COLO668 (cell line): Measurements from ENCODE around the gene EIF4E2.

Source experiments
- DNase-seq: peaks from one replicate; lab custom pipeline; 2025; ENCODE audit not compliant: unreplicated experiment; lab: John Stamatoyannopoulos, UW

The EIF4E2 gene

DNA sequence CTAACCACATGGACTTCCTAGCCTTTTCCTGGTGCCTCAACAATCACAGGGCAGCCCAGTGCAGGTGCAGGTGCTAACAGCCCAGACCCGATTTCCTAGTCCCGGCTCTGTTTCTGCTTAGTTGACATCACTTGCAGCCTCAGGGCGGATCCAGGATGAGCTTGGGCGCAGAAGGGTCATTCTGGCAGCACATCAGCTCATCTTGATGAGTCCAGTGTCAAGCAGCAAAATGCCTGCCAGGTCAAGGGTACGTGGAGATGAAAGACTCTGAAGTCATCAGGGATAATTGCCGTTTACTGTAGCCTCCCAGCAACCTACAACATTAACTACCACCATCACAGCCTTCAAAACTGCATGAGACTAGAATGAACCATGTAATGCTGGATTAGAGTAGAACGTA is 43.5 kb downstream of the EIF4E2 start:
- DNase-seq: no peak

DNA sequence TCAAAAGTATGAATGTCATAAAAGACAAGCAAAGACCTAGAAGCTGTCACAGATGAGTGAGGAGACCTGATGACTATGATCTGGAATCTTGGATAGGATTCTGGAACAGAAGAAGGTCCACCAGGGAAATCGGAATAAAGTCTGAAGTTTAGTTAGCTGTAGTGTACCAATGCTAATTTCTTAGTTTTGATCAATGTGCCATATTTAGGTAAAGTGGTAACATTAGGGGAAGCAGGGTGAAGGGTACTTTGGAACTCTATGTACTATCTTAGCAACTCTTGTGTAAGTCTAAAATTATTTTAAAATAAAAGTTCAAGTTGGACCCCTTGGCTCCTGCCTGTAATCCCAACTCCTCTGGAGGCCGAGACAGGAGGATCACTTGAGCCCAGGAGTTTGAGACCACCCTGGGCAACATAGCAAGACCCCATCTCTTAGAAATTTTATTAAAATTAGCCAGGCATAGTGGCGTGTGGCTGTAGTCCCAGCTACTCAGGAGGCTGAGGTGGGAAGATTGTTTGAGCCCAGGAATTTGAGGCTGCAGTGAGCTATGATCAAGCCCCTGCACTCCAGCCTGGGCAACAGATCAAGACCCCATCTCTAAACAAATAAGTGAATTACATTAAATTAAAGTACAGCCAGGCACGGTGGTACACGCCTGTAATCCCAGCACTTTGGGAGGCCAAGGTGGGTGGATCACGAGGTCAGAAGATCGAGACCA is 47.0 kb downstream of the EIF4E2 start:
- DNase-seq: no peak

DNA sequence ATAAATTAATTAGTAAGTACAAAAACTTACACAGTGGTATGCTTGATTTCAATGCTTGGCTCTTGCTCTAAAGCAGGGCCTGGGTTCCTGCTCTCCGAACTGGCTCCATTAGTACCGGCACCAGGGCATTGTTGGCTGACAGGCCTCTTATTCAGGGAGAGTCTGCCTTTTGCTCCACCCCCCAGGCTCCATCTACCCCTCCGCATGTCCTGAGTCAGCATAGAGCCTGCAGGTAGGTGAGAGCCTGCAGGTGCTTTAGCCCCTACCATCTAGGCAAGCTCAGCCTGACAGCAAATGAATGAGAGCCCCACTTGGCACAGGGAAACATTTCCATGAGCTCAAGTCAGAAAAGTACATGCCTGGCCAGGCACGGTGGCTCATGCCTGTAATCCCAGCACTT is 47.8 kb downstream of the EIF4E2 start:
- no peak for DNase-seq

DNA sequence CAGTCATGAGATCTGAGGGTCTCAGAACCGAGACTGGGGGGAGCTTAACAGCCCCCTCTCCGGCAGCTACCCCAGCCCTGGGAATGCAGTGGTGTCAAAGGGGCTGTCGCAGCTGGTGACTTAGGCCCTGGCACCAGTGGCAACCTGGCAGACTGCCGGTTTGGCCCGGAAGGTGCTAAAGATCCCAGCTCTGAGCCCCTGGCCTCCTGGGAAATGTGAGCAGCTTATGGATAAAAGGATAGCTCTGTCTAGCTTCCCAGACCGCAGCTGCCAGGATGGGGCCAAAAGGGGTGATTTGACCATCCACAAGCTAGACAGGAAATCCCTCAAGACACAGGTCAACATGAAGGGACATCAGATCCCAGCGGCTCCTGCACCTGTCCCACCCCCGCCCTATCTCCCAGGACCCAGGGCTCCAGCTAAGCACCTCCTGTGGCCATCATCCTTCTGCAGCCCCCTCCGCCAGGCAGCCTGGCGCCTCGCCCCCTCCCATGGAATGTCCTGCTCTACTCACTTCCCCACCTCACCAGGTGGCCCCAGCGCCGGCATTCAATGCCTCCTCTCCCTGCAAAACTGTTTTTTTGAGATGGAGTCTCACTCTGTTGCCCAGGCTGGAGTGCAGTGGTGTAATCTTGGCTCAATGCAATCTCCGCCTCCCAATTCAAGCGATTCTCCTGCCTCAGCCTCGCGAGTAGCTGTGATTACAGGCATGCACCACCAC is 49.7 kb downstream of the EIF4E2 start:
- DNase-seq: no peak

DNA sequence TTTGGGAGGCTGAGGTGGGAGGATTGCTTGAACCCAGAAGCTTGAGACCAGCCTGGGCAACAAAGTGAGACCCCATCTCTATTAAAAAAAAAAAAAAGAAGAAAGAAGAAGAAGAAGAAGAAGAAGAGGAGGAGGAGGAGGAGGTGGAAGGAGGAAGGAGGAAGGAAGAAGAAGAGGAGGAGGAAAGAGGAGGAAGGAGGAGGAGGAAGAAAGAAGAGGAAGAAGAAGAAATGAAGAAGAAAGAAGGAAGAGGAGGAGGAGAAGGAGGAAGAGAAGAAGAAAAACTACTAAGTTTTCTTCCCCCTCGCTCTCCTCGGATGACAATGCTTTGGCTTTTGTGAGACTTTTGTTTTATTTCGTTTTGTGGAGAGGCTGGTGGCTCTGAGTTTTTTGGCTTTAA is 52.8 kb downstream of the EIF4E2 start:
- DNase-seq: no peak

DNA sequence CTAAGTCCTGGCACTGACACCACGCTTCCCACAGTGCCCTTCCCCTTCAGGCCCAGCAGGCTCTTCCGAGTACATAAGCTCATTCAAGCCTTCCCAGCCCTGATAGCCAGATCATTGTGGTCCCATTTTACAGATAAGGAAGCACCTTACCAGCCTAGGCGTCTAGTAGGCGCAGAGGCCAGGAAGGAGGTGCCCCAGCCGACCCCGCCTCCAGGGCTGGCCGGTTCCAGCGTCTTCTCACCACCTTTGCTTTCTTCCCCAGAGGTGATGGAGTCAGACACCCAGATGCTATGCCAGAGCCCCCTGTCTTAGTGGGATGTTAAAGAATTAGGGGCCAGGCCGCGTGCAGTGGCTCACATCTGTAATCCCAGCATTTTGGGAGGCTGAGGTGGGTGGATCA is 54.0 kb downstream of the EIF4E2 start:
- DNase-seq: no peak

DNA sequence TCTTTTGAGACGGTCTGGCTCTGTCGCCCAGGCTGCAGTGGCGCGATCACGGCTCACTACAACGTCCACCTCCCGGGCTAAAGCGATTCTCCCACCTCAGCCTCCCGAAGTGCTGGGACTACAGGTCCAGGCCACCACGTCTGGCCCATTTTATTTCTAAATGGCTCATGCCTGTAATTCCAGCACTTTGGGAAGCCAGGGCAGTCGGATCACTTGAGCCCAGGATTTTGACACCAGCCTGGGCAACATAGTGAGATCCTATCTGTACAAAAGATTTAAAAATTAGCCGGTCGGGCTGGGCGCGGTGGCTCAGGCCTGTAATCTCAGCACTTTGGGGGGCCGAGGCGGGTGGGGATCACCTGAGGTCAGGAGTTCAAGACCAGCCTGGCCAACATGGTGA is 56.5 kb downstream of the EIF4E2 start:
- no peak for DNase-seq

DNA sequence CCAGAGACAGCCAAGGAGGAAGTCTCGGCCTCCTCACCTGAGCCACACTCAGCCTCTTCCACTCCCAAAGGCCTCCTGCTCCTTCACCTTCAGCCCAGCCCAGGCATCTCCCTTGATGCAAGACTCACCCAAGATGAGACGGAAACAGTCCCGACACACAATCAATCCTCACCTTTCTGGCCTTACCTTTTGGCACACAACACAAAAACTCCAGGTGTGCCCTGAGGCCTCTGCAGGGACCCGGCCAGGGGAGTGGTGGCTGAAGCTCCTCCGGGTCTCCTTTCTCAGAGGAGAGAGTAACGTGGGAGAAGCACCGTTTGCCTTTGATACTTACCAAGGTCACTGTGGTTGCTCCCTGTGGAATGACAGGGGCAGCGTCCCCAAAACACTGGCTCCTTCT is 59.1 kb downstream of the EIF4E2 start:
- DNase-seq: no peak

DNA sequence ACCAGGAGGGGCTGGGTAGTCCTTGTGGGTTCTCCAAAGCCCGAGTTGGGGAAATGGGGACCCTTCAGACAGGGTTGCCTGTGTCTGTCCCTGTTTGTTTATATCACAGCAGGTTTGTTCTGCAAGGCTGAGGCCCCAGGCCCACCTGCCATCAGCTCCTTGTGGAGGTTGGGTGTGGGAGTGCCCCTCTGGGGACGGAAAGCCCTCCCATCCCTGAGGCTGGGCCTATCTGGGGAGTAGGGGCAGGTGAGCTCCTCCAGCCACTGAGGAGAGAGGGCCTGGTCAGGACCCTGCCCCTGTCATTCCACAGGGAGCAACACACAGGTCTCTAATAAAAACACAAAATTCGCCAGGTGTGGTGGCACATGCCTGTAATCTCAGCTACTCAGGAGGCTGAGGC is 59.6 kb downstream of the EIF4E2 start:
- DNase-seq: no peak

DNA sequence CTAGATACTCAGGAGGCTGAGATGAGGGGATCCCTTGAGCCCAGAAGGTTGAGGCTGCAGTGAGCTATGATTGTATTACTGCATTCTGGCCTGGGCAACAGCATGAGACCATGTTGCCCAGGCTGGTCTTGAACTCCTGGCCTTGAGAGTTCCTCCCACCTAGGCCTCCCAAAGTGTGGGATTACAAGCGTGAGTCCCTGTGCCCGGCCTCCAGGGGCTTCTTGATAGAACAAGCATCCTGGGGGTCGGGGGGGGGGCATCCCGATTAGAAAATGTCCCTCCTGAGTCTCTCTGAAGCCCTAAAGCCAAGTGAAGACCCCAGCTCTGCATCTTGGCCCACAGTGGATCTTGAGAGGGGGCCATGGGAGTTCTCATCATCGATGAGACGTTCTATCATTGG is 60.6 kb downstream of the EIF4E2 start:
- DNase-seq: no peak

DNA sequence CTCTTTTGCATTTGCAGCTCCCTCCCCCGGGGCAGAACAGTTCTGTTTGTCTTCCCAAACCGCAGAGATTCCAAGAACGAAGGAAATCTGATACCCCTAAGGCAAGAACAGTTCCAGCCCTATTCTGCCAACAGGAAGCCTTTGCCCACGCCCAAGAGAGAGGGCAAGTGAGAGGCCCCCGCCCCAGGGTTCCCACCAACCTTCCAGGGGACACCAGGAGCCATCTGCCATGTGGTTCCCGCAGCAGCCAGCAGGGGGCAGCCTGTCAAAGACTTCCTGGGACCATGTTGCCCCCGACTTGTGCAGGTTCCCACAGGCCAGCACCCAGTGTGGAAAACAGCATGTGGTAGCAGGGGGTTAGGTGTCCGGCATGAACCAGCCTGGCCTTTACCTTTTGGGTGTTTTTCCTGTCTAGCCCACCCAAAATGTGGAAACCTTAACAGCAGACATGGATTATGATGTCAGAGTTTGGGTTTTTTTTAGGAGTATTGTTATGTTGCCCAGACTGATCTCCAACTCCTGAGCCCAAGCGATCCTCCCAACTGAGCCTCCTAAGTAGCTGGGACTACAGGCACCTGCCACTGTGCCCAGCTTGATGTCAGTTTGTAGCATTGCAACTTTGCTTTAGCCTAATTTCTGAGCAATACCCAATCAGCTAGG is 61.2 kb downstream of the EIF4E2 start:
- DNase-seq: peak; percentile 55

DNA sequence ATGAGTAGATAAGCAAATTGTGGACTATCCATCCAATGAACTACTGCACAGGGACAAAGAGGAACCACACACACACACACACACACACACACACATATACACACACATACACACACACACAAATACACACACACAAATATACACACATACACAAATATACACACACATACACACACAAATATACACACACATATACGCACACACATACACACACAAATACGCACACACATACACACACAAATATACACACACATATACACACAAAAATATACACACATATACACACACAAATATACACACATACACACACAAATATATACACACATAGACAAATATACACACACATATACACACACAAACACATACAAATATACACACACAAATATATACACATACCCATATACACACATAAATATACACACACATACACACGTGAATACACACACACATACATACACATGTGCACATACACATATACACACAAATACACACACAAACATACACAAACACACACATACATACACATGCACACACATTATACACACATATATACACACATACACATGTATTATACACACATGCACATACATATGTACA is 63.1 kb downstream of the EIF4E2 start:
- DNase-seq: no peak

DNA sequence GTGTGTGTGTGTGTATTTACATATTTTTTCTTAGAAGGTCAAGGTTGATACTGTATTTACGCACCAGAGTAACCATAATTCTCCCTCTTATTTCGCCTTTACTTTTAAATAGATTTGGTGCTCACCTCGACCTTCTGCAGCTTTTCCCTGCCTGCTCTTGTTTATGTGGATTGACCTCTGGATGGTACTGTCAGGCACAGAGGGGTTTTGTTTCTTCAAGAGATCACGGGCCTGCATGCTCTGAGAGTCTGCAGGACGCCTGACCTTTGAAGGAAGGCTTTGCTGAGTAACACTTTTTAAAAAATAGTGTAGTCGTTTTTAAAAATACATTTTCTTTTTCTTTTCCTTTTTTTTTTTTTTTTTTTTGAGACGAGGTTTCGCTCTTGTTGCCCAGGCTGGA is 64.8 kb downstream of the EIF4E2 start:
- DNase-seq: no peak
